ENCODE data around the gene CD160.
"Not testable (repeated sequence)": the region's sequence is repeated elsewhere in the genome, so short reads cannot be mapped to it uniquely, and the experiment has no call there.

Gene CD160, protein sequence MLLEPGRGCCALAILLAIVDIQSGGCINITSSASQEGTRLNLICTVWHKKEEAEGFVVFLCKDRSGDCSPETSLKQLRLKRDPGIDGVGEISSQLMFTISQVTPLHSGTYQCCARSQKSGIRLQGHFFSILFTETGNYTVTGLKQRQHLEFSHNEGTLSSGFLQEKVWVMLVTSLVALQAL

DNA sequence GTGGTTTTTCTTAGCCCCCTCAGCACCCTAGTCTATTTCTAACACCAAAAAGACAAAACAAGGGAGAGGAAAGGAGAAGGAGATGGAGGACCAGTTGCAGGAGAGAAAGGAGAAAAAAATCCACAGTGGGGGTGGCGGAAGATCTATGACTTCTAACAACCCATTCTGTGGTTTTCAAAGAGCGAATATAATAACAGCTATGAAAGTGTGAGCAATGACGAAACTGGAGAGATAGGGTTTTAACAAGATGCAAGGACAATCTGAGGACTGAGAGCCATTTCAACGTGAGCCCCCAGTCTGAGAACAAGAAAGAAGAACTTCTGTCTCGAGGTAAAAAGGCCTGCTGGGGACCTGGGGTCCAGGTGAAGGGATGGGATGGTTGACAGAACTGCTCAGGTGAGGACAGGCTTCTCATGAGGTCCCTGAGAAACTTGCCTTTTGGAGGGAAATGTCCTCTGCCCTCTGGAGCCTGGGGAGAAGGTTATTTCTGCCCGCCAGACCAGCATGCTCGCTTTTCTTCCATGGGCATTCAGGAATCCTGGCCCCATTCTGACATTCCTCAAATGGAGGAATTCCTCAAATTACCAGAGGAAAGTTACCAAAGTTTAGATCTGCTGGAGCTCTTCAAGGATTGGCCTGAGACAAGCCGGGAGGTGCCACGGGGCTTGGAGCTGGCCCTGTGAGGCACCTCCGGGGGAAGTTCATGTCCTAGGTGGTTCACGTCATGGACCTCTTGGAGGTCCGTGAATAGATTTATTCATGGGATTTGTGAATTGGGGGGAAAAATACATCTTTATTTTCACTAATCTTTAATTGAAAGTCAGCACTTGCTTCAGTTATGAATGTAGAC, at the start of gene CD160:
TSS of gene CD160 (plus strand) at position 270 of the 850 bp plus-strand sequence. CDS start 8,829 bp downstream, outside the sequence.
- in situ Hi-C loops (cut with HindIII; ENCODE audit: low pct_ligation_motif_present, low pct_unique_long_range_greater_than_20kb, low sequenced_read_pairs) = no loop called here
- DNase-seq = no peak

DNA sequence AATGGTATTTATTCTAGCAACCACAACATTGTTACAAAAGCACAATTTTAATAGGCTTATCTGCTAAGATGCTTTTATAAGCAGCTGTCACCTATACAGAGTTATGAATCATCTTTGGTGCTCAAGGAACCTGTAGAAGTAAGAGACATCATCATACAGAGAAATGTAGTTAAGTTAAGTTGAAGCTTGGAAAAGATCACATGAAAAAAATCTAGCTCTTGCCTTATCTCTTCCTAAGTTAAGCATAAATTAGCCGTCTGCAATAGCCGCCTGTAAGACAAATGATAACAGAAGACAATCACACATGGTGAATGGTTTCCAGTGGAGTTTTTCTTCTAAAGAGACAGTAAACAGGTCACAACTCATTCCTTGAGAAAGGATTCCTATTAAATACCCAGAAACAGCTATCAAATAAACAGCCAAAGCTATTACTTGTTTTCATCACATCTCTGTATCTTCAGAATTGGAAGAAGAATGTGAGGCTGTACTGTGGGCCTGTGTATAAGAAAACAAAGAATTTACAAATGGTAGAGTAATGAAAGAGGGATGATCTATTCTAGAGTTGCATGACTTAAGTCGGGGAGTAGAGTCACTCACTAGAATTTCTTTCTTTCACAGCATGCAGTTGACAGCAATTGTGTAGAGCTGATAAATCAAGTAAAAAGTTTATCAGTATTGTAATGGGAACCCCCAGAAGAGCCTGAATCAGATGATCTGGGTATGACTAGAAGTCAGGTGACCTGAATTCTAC, 48.1 kb upstream of the CD160 start:
- in situ Hi-C loops (cut with HindIII; ENCODE audit: low pct_ligation_motif_present, low pct_unique_long_range_greater_than_20kb, low sequenced_read_pairs); DNase-seq: not testable (repeated sequence)

DNA sequence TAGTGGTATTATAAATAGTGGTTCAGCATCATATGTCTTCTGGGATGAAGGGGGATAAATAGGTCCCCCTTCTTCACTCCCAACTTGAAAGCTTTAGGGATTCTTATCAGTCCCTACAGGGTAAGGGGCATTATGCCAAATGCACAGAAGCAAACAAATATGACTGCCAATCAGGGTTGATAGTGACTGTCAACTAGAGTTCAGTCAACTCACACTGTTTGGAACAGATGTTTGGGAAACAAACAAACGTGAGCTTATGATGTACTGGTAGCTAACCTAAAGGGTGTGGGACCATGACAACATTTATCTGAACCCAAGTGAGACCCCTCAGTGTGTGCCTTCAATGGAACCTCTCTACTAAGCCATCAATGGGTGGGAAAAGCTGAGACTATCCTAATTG, 46.1 kb upstream of the CD160 start:
- DNase-seq; in situ Hi-C loops (cut with HindIII; ENCODE audit: low pct_ligation_motif_present, low pct_unique_long_range_greater_than_20kb, low sequenced_read_pairs): not testable (repeated sequence)

DNA sequence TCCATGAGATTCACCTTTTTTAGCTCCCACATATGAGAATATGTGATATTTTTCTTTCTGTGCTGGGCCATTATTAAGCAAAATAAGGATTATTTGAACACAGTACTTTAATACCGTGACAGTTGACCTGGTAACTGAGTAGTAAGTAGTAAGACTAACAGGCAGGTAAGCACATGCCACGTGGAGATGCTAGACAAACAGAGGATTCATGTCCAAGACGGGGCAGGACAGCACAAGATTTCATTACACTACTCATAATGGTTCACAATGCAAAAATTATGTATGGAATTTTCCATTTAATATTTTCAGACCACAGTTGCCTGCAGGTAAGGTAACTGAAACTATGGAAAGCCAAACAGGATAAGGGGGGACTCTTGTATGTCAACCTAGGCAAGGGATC, 34.4 kb upstream of the CD160 start:
- in situ Hi-C loops (cut with HindIII; ENCODE audit: low pct_ligation_motif_present, low pct_unique_long_range_greater_than_20kb, low sequenced_read_pairs) = not testable (repeated sequence)

DNA sequence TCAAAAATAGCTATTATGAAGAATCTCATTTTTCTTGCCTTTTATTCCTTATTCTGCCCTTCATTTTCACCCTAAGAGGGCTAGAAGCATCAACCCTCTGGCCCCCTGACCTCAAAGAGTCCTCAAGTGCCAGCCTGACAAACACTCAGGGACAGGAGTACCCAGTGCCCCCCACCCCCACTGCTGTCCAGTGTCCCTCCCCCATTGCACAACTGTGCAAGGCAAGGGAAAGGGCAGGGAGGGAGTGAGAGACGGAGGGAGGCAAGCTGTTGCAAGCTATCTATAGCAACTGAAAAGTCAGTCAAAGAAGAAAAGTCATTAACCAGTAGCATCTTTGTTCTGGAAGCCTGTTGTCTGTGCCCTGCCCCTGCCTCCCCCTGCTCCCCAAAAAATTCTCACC, 33.2 kb upstream of the CD160 start:
- in situ Hi-C loops (cut with HindIII; ENCODE audit: low pct_ligation_motif_present, low pct_unique_long_range_greater_than_20kb, low sequenced_read_pairs); DNase-seq: not testable (repeated sequence)

More for the DNA sequence above, 34.4 kb upstream of the CD160 start:
- not testable (repeated sequence) for DNase-seq

DNA sequence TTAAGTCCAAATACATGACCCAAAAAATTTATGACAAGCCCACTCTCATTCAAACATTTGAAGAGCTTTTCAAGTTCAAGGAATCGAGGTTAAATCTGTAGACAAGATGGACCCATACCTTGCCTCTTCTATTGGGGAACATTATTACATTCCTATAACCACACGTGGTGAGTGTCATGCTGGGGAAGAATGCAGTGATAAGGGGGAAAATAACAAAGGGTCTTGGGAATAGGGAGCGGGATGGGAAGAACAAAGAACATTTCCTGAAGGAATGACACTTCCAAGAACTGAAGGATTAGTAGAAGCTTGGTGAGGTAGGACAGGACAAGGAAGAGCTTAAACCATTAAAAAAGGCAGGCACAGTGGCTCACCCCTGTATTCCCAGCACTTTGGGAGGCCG, 31.0 kb upstream of the CD160 start:
- in situ Hi-C loops (cut with HindIII; ENCODE audit: low pct_ligation_motif_present, low pct_unique_long_range_greater_than_20kb, low sequenced_read_pairs) = no loop called here
- DNase-seq = no peak

DNA sequence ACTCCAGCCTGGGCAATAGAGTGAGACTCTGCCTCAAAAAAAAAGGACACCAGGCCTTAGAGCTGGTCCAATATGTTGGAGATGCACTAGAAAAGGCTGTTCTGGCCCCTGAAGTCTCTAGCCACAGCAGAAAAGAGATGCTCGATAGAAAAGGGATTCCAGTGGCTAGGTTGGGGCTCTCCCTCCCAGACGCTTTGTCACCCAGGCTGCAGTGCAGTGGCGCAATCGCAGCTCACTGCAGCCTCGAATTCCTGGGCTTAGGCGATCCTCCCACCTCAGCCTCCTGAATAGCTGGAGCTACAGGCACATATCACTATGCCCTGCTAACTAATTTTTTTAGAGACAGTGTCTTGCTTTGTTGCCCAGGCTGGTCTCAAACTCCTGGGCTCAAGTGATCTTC, 30.4 kb upstream of the CD160 start:
- in situ Hi-C loops (cut with HindIII; ENCODE audit: low pct_ligation_motif_present, low pct_unique_long_range_greater_than_20kb, low sequenced_read_pairs) = no loop called here
- DNase-seq = no peak

DNA sequence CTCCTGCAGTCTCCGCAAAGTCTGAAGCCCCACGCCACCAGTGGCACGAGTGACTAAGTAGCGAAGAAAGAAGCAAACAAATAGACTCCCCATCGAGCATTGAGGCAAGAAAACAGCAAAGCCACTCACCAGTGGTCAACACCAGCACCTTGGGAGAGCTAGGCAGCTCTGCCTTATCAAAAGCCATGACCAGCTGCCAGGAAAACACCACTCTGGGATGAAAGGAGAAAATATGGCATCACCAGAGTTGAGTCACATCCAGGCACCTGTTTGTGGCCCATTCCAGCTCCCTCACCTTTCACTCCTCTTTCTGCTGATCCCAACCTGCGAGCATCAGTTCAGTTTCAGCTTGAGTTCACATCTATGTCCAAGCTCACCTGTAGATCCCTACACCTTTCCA, 29.4 kb upstream of the CD160 start:
- in situ Hi-C loops (cut with HindIII; ENCODE audit: low pct_ligation_motif_present, low pct_unique_long_range_greater_than_20kb, low sequenced_read_pairs) = no loop called here
- DNase-seq = no peak

DNA sequence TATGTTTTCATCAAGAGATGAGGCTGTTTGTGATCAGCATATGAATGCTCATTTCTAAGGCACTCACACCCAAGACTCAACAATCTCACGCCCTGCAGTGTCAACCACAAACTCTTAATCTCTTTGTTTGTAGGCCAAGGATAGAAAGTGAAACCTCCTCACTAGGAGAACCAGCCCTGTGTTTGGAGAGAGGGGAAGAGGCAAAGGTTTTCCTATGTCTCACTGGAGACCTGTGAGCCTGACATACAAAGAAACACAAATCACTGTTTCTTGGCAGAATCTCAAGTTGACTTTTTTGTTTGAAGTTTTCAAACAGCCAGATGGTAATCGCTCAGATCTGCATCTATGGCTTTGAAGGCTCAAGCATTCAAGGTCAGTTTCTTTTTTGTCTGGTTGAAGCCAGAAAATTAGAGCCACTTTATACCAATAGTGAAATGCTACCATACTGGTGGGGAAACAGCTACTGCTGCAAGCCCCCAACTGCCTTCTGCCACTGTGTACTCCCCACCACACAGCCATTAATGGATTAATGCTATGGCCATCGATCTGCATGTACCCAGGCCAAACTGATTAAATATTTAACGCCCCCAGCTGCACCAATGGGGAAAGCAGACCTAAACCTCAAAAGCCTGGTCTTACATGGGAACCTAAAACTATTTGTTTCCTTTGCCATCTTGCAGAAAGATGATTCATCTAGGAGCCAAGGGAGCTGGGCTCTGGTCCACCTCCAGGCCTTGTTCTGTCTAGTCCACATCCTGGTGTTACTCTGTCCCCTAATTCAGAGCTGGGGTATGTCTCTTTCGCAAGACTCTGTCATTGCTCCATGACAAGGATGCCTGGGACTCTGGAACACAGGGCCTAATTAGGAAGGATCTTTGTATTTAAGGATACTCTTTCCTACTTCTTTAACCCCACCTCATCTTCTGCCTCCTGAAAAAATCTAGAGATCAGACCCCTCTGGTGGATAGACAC, 28.4 kb upstream of the CD160 start:
- in situ Hi-C loops (cut with HindIII; ENCODE audit: low pct_ligation_motif_present, low pct_unique_long_range_greater_than_20kb, low sequenced_read_pairs) = no loop called here
- peak; percentile 20 for DNase-seq

DNA sequence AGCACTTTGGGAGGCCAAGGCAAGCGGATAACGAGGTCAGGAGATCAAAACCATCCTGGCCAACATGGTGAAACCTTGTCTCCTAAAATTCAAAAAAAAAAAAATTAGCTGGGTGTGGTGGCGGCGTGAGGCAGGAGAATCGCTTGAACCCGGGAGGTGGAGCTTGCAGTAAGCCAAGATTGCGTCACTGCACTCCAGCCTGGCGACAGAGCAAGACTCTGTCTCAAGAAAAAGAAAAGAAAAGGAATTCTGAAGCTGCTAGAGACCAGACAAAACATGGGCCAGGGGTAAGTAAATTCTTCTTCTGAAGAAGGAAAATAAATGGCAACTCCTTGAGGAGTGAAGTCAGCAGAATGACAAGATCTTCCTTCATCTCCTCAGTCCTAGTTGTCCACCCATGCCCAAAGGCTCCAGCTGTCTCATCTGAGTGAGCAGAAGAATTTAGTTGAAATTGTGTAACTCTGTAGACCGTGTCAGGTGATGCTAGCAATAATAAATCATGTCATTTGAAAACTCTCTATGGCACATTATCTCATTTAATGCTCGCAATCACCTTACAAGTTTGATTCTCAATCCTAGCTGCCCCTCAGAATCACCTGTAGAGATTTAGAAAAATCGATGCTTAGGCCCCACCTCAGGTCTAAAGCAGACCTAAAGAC, 26.4 kb upstream of the CD160 start:
- in situ Hi-C loops (cut with HindIII; ENCODE audit: low pct_ligation_motif_present, low pct_unique_long_range_greater_than_20kb, low sequenced_read_pairs) = no loop called here
- DNase-seq = peak; percentile 70

DNA sequence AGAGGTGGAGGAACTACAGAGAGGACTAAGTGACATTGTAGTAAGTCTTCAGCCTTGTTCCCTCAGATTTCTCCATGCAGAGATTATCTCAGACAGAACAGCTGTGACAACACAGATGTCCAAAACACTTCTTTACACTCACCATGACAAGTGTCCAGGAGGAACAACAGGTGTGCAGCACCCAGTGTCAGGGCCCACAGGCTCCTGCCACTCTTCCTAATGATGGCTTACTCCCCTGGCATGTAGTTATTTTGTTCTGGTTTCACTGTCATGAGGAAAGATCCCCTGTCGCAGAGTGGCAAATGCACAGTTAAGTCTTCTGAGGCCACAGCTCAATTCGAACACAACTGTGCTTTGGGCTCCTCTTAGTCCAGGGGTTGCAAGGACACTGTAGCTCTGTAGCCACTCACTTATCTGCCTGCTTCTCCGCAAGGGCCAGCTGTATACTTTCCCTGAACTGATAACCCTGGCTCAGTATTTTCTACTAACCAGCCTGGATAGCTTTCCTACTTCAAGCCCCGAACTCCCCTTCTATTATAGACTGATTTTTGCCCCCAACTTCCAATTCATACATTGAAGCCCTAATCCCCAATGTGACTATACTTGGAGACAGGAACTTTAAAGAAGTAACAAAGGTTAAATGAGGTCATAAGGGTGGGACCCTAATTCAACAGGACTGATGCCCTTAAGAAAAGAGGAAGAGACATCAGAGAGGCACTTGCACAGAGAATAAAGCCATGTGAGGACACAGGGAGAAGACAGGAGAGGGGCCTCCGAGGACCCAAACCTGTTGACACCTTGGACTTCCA, 23.3 kb upstream of the CD160 start:
- in situ Hi-C loops (cut with HindIII; ENCODE audit: low pct_ligation_motif_present, low pct_unique_long_range_greater_than_20kb, low sequenced_read_pairs) = no loop called here
- DNase-seq = no peak

DNA sequence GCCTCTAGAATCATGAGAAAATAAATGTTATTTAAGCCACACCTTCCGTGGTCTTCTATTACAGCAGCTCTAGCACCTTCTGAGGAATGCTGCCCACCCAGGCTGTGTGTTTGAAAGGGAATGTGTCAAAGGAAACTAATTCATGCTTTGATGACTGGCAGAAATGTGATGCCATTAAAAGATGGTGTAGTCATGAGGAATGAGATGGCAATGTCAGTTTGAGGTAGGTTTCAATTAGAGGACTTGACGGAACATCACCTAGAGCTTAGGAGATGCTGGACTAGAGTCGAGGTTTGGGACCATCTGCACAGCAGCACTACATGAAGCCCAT, 22.7 kb upstream of the CD160 start:
- in situ Hi-C loops (cut with HindIII; ENCODE audit: low pct_ligation_motif_present, low pct_unique_long_range_greater_than_20kb, low sequenced_read_pairs) = no loop called here
- DNase-seq = peak; percentile 46

DNA sequence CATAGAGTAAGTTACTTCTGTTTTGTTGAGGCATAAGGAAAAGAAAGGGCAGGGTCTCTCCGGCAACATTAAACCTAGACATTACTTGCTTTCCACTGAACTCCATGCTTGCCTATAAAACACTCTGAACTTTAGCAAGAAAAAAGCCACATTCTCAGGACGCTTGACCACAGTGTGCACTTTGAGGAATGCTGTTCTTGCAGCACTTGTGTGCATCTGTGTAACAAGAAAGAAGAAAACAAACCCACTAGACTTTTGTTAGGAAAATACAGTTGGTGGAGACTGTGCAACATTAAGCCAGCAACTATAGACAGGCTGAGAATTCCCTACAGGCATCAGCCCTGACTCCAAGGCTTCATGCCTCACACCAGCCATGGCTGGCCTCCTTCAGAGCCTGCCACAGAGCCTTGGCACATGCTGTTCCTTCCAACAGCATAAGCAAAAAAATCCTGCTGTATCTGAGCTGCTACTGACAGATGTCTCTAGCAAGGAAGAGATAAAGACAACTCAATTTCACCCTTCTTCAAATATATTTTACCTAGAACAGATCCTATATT, 17.9 kb upstream of the CD160 start:
- in situ Hi-C loops (cut with HindIII; ENCODE audit: low pct_ligation_motif_present, low pct_unique_long_range_greater_than_20kb, low sequenced_read_pairs) = no loop called here
- no peak for DNase-seq

DNA sequence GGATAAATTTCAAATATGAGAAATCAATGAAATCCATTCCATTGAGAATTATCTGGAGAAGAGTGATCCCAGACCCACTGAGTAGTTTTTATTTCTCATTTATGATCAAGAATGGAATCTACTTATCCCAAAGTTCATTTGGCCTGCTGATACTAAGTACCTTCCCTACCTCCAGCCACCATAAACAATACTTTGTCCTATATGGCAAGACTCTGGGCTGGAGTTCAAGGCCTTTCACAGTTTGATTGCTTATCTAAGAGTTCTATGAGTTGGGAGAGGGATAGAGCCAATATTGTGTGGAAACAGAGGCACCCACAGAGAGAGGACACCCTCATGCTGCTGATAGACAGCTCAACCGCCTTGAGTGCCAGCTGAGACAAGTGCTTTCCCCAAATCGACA, 17.2 kb upstream of the CD160 start:
- no peak for DNase-seq
- in situ Hi-C loops (cut with HindIII; ENCODE audit: low pct_ligation_motif_present, low pct_unique_long_range_greater_than_20kb, low sequenced_read_pairs) = no loop called here

DNA sequence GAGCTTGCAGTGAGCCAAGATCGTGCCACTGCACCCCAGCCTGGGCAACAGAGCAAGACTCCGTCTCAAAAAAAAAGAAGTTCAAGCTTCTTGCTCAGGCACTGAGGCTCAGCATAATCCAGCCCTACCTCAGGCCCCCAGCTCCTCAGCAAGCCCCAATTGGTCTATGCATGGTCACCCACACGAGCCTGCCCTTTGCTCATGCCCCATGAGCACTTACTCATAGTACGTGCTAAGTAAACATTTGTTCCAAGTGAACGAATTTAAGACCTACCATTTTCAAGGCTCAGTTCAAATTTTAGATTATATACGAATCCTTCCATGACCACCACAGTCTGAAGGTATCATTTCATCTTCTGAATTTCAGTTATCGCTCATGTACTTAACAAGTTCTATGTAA, 16.5 kb upstream of the CD160 start:
- in situ Hi-C loops (cut with HindIII; ENCODE audit: low pct_ligation_motif_present, low pct_unique_long_range_greater_than_20kb, low sequenced_read_pairs) = no loop called here
- peak; percentile 29 for DNase-seq

DNA sequence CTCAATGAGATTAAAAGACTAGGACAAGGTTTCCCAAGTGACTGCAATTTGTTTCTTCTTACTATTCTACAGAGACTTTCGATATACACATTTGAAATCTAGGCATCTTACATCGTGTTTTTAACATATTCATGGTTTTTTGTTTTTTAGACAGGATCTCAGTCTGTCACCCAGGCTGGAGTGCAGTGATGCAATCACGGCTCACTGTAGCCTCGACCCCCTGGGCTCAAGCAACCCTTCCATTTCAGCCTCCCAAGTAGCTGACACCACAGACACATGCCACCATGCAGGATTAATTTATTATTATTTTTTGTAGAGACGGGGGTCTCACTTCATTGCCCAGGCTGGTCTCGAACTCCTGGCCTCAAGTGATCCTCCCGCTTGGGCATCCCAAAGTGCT, 13.7 kb upstream of the CD160 start:
- in situ Hi-C loops (cut with HindIII; ENCODE audit: low pct_ligation_motif_present, low pct_unique_long_range_greater_than_20kb, low sequenced_read_pairs) = no loop called here

DNA sequence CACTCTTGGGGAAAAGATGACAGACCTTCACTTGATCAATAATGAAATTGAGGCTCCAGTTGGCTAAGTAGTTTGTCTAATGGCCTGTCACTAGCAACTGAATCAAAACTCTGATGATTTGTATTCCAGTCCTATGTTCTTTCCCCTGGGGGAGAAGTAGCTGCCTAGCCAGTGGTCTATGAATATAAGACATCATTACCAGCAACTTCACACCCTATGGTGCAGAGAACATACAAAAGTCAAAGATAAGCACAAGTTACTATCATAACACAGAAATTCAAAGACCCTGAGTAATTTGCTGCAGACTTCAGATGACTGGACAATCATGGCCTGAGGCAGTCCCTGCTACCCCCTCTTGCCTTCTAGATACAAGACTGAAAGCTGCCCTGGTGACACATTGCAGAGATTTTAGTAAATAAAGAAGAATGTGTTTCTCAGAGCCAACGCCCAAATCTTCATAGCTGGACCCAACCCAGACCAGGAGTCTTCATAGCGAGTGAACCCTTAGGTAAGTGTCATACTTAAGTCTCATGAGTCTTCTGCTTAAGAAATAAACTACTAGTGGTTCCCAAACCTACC, 13.1 kb upstream of the CD160 start:
- peak; percentile 33 for DNase-seq
- in situ Hi-C loops (cut with HindIII; ENCODE audit: low pct_ligation_motif_present, low pct_unique_long_range_greater_than_20kb, low sequenced_read_pairs) = no loop called here

More for the DNA sequence above, 13.7 kb upstream of the CD160 start:
- no peak for DNase-seq

Measured in ACHN (cell line).